ENCODE results near the gene IL4.

The IL4 gene

GRCh38 chr5:132704875-132705274, 31.1 kb downstream of the IL4 start:
- DNase-seq = peak; percentile 42

- no peak for DNase-seq
These were observed 34.9 kb downstream of the IL4 start for GRCh38 chr5:132708645-132709044.

DNA sequence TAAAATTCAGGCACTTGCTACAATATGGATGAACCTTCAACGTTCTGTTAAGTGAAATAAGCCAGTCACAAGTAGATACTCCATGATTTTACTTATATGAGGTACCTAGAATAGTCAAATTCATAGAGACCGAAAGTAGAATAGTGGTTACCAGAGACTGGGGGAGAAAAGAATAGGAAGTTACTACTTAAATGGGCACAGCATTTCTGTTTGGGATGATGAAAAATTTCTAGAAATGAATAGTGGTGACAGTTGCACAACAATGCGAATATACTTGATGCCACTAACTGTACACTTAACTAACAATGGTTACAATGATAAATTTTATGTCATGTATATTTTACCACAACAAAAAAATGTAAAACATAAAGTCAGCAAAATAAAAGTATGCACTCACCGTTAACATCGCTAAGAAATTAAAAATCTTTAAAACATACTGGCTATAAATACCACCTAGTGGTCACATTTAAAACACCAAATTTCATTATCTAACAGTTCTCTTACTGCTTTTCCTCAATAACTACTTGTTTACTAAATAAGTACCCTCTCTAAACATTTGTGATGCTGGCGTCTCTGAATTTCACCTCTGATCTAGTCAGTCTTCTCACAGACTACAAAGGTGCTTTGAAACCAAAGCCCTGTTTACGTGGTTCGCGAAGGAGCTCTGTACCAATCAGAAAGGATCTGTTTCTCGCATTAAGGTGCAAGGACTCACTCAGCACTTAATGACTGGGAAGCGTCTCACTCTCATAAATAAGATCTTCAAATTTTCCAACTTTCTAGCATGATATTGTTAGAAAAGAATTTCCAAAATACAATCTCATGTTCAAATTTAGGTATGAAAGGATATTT, 40.9 kb downstream of the IL4 start:
- no peak for DNase-seq

- DNase-seq = no peak
These were observed 44.9 kb downstream of the IL4 start for GRCh38 chr5:132718544-132719312.

- no peak for DNase-seq
These were observed 52.0 kb downstream of the IL4 start for GRCh38 chr5:132725745-132726144.

- no peak for DNase-seq
These were observed 56.1 kb downstream of the IL4 start for GRCh38 chr5:132729896-132730295.
